ENCODE data around the gene MORN1. TPM values are rescaled to one million over a fixed set of nuclear protein-coding genes. Genes with fewer than 3 reads are reported as not detected.

Gene MORN1
- total RNA-seq, 4 donors from 2014 or later, result 4.9 to 21.5 (median 15.9) TPM

- Histone ChIP-seq H3K27ac (no peak overlapping the region), H3K9me3 (no peaks in the 10 kb centered on the region), H3K4me1 (peaks cover 0 to 48% (median 3%) of the 10 kb centered on the region in 4 donors), H3K4me3 (no peak overlapping the region), H3K36me3 (no peaks in the 10 kb centered on the region), H3K27me3 (no peaks in the 10 kb centered on the region)
- DNase-seq, result no peak
- TF ChIP-seq CTCF (IDR thresholded peaks at IDR 0.05) (no peak), POLR2A (IDR thresholded peaks at IDR 0.05) (no peak)
Observed at GRCh38 chr1:2283991-2284895, 107.1 kb downstream of the MORN1 start.

- DNase-seq, result no peak
- no peak for TF ChIP-seq POLR2A (IDR thresholded peaks at IDR 0.05)
- Histone ChIP-seq H3K4me3 (no peak overlapping the region), H3K36me3 (no peaks in the 10 kb centered on the region), H3K9me3 (no peaks in the 10 kb centered on the region), H3K4me1 (peaks cover 0 to 48% (median 0%) of the 10 kb centered on the region in 4 donors), H3K27me3 (no peaks in the 10 kb centered on the region), H3K27ac (no peak overlapping the region)
Observed at GRCh38 chr1:2283371-2283990, 107.9 kb downstream of the MORN1 start.

GRCh38 chr1:2282556-2283270, 108.6 kb downstream of the MORN1 start:
- peaks cover 0 to 48% (median 0%) of the 10 kb centered on the region in 4 donors for H3K4me1 ChIP-seq
- H3K27ac ChIP-seq, result no peak overlapping the region
- H3K27me3 ChIP-seq, result no peaks in the 10 kb centered on the region
- no peaks in the 10 kb centered on the region for H3K9me3 ChIP-seq
- no peaks in the 10 kb centered on the region for H3K36me3 ChIP-seq
- no peak for TF ChIP-seq POLR2A (IDR thresholded peaks at IDR 0.05)
- no peak for TF ChIP-seq CTCF (IDR thresholded peaks at IDR 0.05)
- no peak overlapping the region for H3K4me3 ChIP-seq
- DNase-seq, result no peak

- TF ChIP-seq POLR2A (IDR thresholded peaks at IDR 0.05) (no peak), CTCF (IDR thresholded peaks at IDR 0.05) (no peak)
- no peaks in the 10 kb centered on the region for H3K36me3 ChIP-seq
- peaks cover 0 to 68% (median 9%) of the 10 kb centered on the region in 4 donors for H3K4me1 ChIP-seq
Observed at GRCh38 chr1:2279817-2280216, 111.5 kb downstream of the MORN1 start.

GRCh38 chr1:2279210-2279639, 112.1 kb downstream of the MORN1 start:
- no peak overlapping the region for H3K4me3 ChIP-seq
- no peaks in the 10 kb centered on the region for H3K27me3 ChIP-seq
- TF ChIP-seq CTCF (IDR thresholded peaks at IDR 0.05) (no peak), POLR2A (IDR thresholded peaks at IDR 0.05) (no peak)
- H3K36me3 ChIP-seq, result no peaks in the 10 kb centered on the region
- peaks cover 0 to 69% (median 9%) of the 10 kb centered on the region in 4 donors for H3K4me1 ChIP-seq
- no peak for DNase-seq
- H3K9me3 ChIP-seq, result no peaks in the 10 kb centered on the region
- peak overlapping the region in 3 of 4 donors; percentile 57 to 69 (median 64) for H3K27ac ChIP-seq

More at GRCh38 chr1:2279817-2280216, 111.5 kb downstream of the MORN1 start:
- Histone ChIP-seq H3K9me3 (no peaks in the 10 kb centered on the region), H3K4me3 (no peak overlapping the region), H3K27me3 (no peaks in the 10 kb centered on the region), H3K27ac (peak overlapping the region in 3 of 4 donors; percentile 57 to 69 (median 64))
- no peak for DNase-seq
